NT2/D1 (cell line): ENCODE measurements around the gene ST6GALNAC3.

ENCODE experiments used
- YY1 ChIP-seq: IDR thresholded peaks from 2 replicates; pipeline ENCODE4 v1.6.1; 2011; ENCODE audit not compliant: insufficient read length, insufficient read depth
- ZNF274 ChIP-seq: IDR thresholded peaks from 2 replicates; pipeline ENCODE4 v1.6.1; 2011; ENCODE audit warnings: mild to moderate bottlenecking, low read depth, low read length

GRCh38 chr1:76635784-76636183 is 561.2 kb downstream of the ST6GALNAC3 start:
- TF ChIP-seq ZNF274, result no peak
- no peak for TF ChIP-seq YY1
